ENCODE data around the gene STIM1.
"Not testable (repeated sequence)": the region's sequence is repeated elsewhere in the genome, so short reads cannot be mapped to it uniquely, and the experiment has no call there.

The STIM1 gene

DNA sequence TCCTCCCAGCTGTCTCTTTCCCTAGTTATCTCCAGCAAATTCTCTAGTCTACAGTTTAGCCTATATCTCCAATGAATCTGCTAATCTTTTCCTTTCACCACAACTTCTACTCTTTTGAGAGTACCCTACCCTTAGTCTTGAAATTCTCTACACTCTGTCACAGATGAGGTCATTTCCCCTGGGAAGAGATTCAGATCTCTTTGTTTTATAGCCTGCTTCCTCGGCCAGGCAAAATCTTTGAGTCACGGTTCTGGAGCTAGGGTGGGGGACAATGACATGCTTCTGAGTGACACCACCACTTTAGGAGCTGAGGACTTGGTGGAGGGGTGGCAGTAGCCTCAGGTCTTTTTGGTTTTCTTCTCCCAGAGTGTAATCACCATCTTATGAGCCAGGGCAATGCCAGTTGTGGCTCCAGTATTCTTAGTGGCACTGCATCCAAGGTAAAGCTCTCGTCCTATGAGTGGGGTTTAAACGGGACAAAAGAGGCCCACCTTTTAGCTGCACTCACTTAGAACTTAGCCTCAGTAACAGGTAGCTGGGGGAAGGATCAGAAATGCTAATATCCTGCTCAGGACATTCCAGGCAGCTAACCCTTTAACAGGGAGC is 140.6 kb downstream of the STIM1 start:
- no peak for DNase-seq (ENCODE audit: low read depth in 1 of 2, low spot score in 1 of 2)
- H3K4me3 ChIP-seq (replicated peaks; ENCODE audit: insufficient read depth, low read length) = no peak overlapping the region

DNA sequence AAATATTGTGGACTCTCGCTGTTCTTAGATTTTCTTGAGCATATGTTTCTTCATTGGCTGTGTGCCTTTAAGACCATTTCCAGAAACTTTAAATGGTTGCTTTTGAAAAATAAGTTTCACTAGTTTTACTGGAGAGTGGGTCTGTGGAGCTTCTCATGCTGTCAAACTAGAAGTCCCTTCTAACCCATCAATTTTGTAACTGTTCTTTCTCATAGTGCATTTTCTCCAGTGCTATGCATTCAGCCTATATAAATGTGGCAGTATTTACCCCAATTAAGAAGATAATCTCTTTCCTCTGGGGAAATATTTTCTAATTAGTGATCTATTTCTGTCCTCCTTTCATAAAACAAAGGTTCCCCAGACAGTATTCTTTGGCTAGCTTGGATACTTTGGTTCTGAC is 141.2 kb downstream of the STIM1 start:
- TF ChIP-seq GABPA (IDR thresholded peaks at IDR 0.05; ENCODE audit: low read depth) (no peak), SPI1 (IDR thresholded peaks at IDR 0.05; ENCODE audit: borderline replicate concordance, low read depth) (no peak), POLR2AphosphoS5 (IDR thresholded peaks at IDR 0.05; ENCODE audit: low read depth) (no peak), CTCF (IDR thresholded peaks at IDR 0.05; ENCODE audit: insufficient read depth, low read length) (no peak)
- TF ChIP-seq, protein P1, sequence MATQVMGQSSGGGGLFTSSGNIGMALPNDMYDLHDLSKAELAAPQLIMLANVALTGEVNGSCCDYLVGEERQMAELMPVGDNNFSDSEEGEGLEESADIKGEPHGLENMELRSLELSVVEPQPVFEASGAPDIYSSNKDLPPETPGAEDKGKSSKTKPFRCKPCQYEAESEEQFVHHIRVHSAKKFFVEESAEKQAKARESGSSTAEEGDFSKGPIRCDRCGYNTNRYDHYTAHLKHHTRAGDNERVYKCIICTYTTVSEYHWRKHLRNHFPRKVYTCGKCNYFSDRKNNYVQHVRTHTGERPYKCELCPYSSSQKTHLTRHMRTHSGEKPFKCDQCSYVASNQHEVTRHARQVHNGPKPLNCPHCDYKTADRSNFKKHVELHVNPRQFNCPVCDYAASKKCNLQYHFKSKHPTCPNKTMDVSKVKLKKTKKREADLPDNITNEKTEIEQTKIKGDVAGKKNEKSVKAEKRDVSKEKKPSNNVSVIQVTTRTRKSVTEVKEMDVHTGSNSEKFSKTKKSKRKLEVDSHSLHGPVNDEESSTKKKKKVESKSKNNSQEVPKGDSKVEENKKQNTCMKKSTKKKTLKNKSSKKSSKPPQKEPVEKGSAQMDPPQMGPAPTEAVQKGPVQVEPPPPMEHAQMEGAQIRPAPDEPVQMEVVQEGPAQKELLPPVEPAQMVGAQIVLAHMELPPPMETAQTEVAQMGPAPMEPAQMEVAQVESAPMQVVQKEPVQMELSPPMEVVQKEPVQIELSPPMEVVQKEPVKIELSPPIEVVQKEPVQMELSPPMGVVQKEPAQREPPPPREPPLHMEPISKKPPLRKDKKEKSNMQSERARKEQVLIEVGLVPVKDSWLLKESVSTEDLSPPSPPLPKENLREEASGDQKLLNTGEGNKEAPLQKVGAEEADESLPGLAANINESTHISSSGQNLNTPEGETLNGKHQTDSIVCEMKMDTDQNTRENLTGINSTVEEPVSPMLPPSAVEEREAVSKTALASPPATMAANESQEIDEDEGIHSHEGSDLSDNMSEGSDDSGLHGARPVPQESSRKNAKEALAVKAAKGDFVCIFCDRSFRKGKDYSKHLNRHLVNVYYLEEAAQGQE (IDR thresholded peaks at IDR 0.05; ENCODE audit: insufficient replicate concordance, low read depth) = no peak
- H3K27me3 ChIP-seq (ENCODE audit: insufficient read depth, poor library complexity, severe bottlenecking) = no peaks in the 10 kb centered on the region
- H3K27ac ChIP-seq (replicated peaks) = no peak overlapping the region
- DNase-seq (ENCODE audit: low read depth in 1 of 2, low spot score in 1 of 2) = no peak
- H3K4me3 ChIP-seq (replicated peaks; ENCODE audit: insufficient read depth, low read length) = no peak overlapping the region

More for the DNA sequence above, 140.6 kb downstream of the STIM1 start:
- no peak for TF ChIP-seq POLR2AphosphoS5 (IDR thresholded peaks at IDR 0.05; ENCODE audit: low read depth)
- no peak for TF ChIP-seq GABPA (IDR thresholded peaks at IDR 0.05; ENCODE audit: low read depth)
- TF ChIP-seq, protein P1 (IDR thresholded peaks at IDR 0.05; ENCODE audit: insufficient replicate concordance, low read depth) = no peak
- no peak for TF ChIP-seq CTCF (IDR thresholded peaks at IDR 0.05; ENCODE audit: insufficient read depth, low read length)
- no peak for TF ChIP-seq SPI1 (IDR thresholded peaks at IDR 0.05; ENCODE audit: borderline replicate concordance, low read depth)
- H3K27me3 ChIP-seq (ENCODE audit: insufficient read depth, poor library complexity, severe bottlenecking) = no peaks in the 10 kb centered on the region
- H3K27ac ChIP-seq (replicated peaks) = no peak overlapping the region

DNA sequence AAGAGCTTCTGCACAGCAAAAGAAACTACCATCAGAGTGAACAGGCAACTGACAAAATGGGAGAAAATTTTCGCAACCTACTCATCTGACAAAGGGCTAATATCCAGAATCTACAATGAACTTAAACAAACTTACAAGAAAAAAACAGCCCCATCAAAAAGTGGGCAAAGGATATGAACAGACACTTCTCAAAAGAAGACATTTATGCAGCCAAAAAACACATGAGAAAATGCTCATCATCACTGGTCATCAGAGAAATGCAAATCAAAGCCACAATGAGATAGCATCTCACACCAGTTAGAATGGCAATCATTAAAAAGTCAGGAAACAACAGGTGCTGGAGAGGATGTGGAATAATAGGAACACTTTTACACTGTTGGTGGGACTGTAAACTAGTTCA is 149.3 kb downstream of the STIM1 start:
- DNase-seq (ENCODE audit: low read depth in 1 of 2, low spot score in 1 of 2); H3K4me3 ChIP-seq (replicated peaks; ENCODE audit: insufficient read depth, low read length); H3K27ac ChIP-seq (replicated peaks); H3K27me3 ChIP-seq (ENCODE audit: insufficient read depth, poor library complexity, severe bottlenecking): not testable (repeated sequence)

- H3K27me3 ChIP-seq (ENCODE audit: insufficient read depth, poor library complexity, severe bottlenecking) = no peaks in the 10 kb centered on the region
- H3K27ac ChIP-seq (replicated peaks) = no peak overlapping the region
- H3K4me3 ChIP-seq (replicated peaks; ENCODE audit: insufficient read depth, low read length) = no peak overlapping the region
- no peak for DNase-seq (ENCODE audit: low read depth in 1 of 2, low spot score in 1 of 2)
- TF ChIP-seq GABPA (IDR thresholded peaks at IDR 0.05; ENCODE audit: low read depth) (no peak), CTCF (IDR thresholded peaks at IDR 0.05; ENCODE audit: insufficient read depth, low read length) (no peak), POLR2AphosphoS5 (IDR thresholded peaks at IDR 0.05; ENCODE audit: low read depth) (no peak), SPI1 (IDR thresholded peaks at IDR 0.05; ENCODE audit: borderline replicate concordance, low read depth) (no peak)
- TF ChIP-seq, protein P1 (IDR thresholded peaks at IDR 0.05; ENCODE audit: insufficient replicate concordance, low read depth) = no peak
Measured at GRCh38 chr11:4006946-4007680, 151.6 kb downstream of the STIM1 start.

Measured in HL-60 (cell line).